Measurements from ENCODE around the gene PAFAH1B2. TPM values are rescaled to one million over a fixed set of nuclear protein-coding genes. Genes with fewer than 3 reads are reported as not detected.

PAFAH1B2 gene
- total and polyA plus RNA-seq, 8 donors = 14.9 to 174 (median 32.0) TPM

- no peak for TF ChIP-seq CTCF (IDR thresholded peaks at IDR 0.05)
- TF ChIP-seq EP300 (IDR thresholded peaks at IDR 0.05) = no peak
- no peak for TF ChIP-seq POLR2AphosphoS5 (IDR thresholded peaks at IDR 0.05)
- TF ChIP-seq POLR2A (IDR thresholded peaks at IDR 0.05) = no peak
- no peak overlapping the region for H3K4me3 ChIP-seq
- H3K27ac ChIP-seq = peak overlapping the region; percentile 23 to 88 (median 83)
- no peaks in the 10 kb centered on the region for H3K9me3 ChIP-seq
- H3K4me1 ChIP-seq = peaks cover 46 to 82% (median 68%) of the 10 kb centered on the region in 4 donors
- DNase-seq = peak in 1 of 2 donors; percentile 22
- H3K27me3 ChIP-seq = no peaks in the 10 kb centered on the region
- H3K36me3 ChIP-seq = peaks cover 65 to 98% (median 79%) of the 10 kb centered on the region in 4 donors
- intact Hi-C loops (cut with DNase I; ENCODE audit: low total_unique reads) = no loop called here
- 69 to 76% (median 73%) methylated on average over 17 of the region's 17 CpGs for WGBS, 5 donors
Observed at GRCh38 chr11:117223741-117224689, 79.9 kb downstream of the PAFAH1B2 start.

- H3K4me1 ChIP-seq = peaks cover 41 to 82% (median 66%) of the 10 kb centered on the region in 4 donors
- no peaks in the 10 kb centered on the region for H3K27me3 ChIP-seq
- intact Hi-C loops (cut with DNase I; ENCODE audit: low total_unique reads) = loop anchor here (5.0 kb wide), 1 partner anchor 38 kb away; no protein-coding TSS in a partner anchor
- peaks cover 64 to 91% (median 78%) of the 10 kb centered on the region in 4 donors for H3K36me3 ChIP-seq
- H3K9me3 ChIP-seq = no peaks in the 10 kb centered on the region
- H3K27ac ChIP-seq = peak overlapping the region in 2 of 5 donors; percentile 27 to 83
- no peak for DNase-seq
- TF ChIP-seq CTCF (IDR thresholded peaks at IDR 0.05) (no peak), POLR2A (IDR thresholded peaks at IDR 0.05) (no peak), POLR2AphosphoS5 (IDR thresholded peaks at IDR 0.05) (no peak), EP300 (IDR thresholded peaks at IDR 0.05) (no peak)
- 91 to 94% (median 93%) methylated on average over 9 of the region's 9 CpGs for WGBS, 5 donors
- no peak overlapping the region for H3K4me3 ChIP-seq
Observed at GRCh38 chr11:117225553-117226170, 81.6 kb downstream of the PAFAH1B2 start.

Other genes with a start within 250 kb of the PAFAH1B2 start
- 10 to 100 TPM in 4 of 5 donors, 1 to 10 TPM in 1; 8.7 to 97.8 (median 44.3) TPM for gene SIK3, start 45.9 kb upstream of the PAFAH1B2 start, total RNA-seq
- gene SIK3, start 45.9 kb upstream of the PAFAH1B2 start, polyA plus RNA-seq = 1 to 10 TPM; 6.5 to 7.8 (median 7.0) TPM
- 100 to 1,000 TPM in 3 of 5 donors, 10 to 100 TPM in 2; 15.1 to 310 (median 132) TPM for gene SIDT2, start 34.5 kb downstream of the PAFAH1B2 start, total RNA-seq
- 10 to 100 TPM; 16.9 to 39.4 (median 24.3) TPM for gene SIDT2, start 34.5 kb downstream of the PAFAH1B2 start, polyA plus RNA-seq
- gene TAGLN, start 55.1 kb downstream of the PAFAH1B2 start, total RNA-seq = 1,000 to 10,000 TPM in 4 of 5 donors, 100 to 1,000 TPM in 1; 730 to 3,801 (median 2,320) TPM
- gene TAGLN, start 55.1 kb downstream of the PAFAH1B2 start, polyA plus RNA-seq = 1,000 to 10,000 TPM in 2 of 3 donors, 100 to 1,000 TPM in 1; 575 to 2,971 (median 1,072) TPM
- gene PCSK7, start 87.8 kb downstream of the PAFAH1B2 start, total RNA-seq = 100 to 1,000 TPM in 3 of 5 donors, 10 to 100 TPM in 2; 64.8 to 232 (median 139) TPM
- gene PCSK7, start 87.8 kb downstream of the PAFAH1B2 start, polyA plus RNA-seq = 10 to 100 TPM; 14.1 to 23.6 (median 20.4) TPM
- 10 to 100 TPM in 4 of 5 donors, 1 to 10 TPM in 1; 6.7 to 21.6 (median 13.8) TPM for gene RNF214, start 88.4 kb downstream of the PAFAH1B2 start, total RNA-seq
- gene RNF214, start 88.4 kb downstream of the PAFAH1B2 start, polyA plus RNA-seq = 10 to 100 TPM in 1 of 3 donors, 1 to 10 TPM in 2; 6.8 to 11.2 (median 8.0) TPM
- 1 to 10 TPM; 1.8 to 7.6 (median 5.5) TPM for gene BACE1-AS, start 147.1 kb downstream of the PAFAH1B2 start, total RNA-seq
- 1 to 10 TPM; 1.5 to 8.0 (median 2.9) TPM for gene BACE1-AS, start 147.1 kb downstream of the PAFAH1B2 start, polyA plus RNA-seq
- gene BACE1, start 172.0 kb downstream of the PAFAH1B2 start, total RNA-seq = 10 to 100 TPM; 12.8 to 21.1 (median 16.4) TPM
- 1 to 10 TPM; 3.3 to 6.0 (median 4.4) TPM for gene BACE1, start 172.0 kb downstream of the PAFAH1B2 start, polyA plus RNA-seq
- gene CEP164, start 183.6 kb downstream of the PAFAH1B2 start, total RNA-seq = 10 to 100 TPM; 11.7 to 40.9 (median 26.1) TPM
- 10 to 100 TPM in 2 of 3 donors, 1 to 10 TPM in 1; 9.5 to 18.6 (median 12.0) TPM for gene CEP164, start 183.6 kb downstream of the PAFAH1B2 start, polyA plus RNA-seq

Data from stomach (tissue), 9 donors.